Ectodermal cell (in vitro differentiated cells): ENCODE measurements around the gene MINDY3.
"Not testable (repeated sequence)": the region's sequence is repeated elsewhere in the genome, so short reads cannot be mapped to it uniquely, and the experiment has no call there.

Source experiments
- H3K27ac ChIP-seq: 2 replicates; pipeline ENCODE4 v1.7.0; 2013; ENCODE audit warnings: mild to moderate bottlenecking, low read depth, low read length; ENCODE audit not compliant: insufficient read depth, poor library complexity, severe bottlenecking
- H3K27me3 ChIP-seq: 2 replicates; pipeline ENCODE4 v1.7.0; 2013; ENCODE audit warnings: mild to moderate bottlenecking, low read length; ENCODE audit not compliant: insufficient read depth, control insufficient read depth, poor library complexity, severe bottlenecking
- H3K36me3 ChIP-seq: one replicate; pipeline ENCODE4 v1.7.0; 2013; ENCODE audit warnings: low read length; ENCODE audit not compliant: control insufficient read depth, insufficient read depth
- H3K4me1 ChIP-seq: one replicate; pipeline ENCODE4 v1.7.0; 2013; ENCODE audit warnings: low read length; ENCODE audit not compliant: control insufficient read depth, insufficient read depth
- H3K4me3 ChIP-seq: 2 replicates; pipeline ENCODE4 v1.7.0; 2013; ENCODE audit warnings: low read depth, low read length, control low read depth; ENCODE audit not compliant: insufficient read depth
- H3K9me3 ChIP-seq: 2 replicates; pipeline ENCODE4 v1.7.0; 2013; ENCODE audit warnings: mild to moderate bottlenecking, low read length, moderate library complexity; ENCODE audit not compliant: control insufficient read depth
- WGBS, 2 experiments: methylation state at CpG; one replicate each; pipeline ENCODE4 v1.1.7; 2013; ENCODE audit warnings: missing lambda C conversion rate in 2 of 2; 5-methylcytosine and 5-hydroxymethylcytosine counted together

The MINDY3 gene

DNA sequence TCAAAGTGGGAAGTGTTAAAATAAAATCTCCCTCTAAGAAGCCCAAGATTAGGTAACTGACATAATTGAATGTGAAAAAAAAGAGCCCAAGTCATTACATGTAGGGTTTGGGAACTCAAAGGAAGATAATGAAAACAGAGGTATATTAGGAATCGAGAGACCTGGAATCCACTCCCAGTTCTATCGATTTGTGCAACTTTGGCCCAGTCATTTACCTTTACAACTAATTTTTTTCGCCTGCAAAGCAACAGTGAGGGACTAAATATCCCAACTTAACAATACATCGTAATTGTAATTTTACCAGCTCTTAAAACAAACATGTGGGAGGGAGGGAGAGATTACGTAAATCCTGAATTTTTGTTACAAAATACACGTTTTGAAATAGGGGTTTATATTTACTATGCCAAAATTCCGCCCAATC, 1.4 kb downstream of the MINDY3 start:
- H3K9me3 ChIP-seq: peaks cover 6% of the 10 kb centered on the region
- 90 to 94% methylated on average over 6 of the region's 7 CpGs for WGBS, 2 experiments
- no peaks in the 10 kb centered on the region for H3K36me3 ChIP-seq
- no peak overlapping the region for H3K4me3 ChIP-seq
- H3K4me1 ChIP-seq: no peaks in the 10 kb centered on the region
- H3K27me3 ChIP-seq: peaks cover 23% of the 10 kb centered on the region
- H3K27ac ChIP-seq: no peak overlapping the region

DNA sequence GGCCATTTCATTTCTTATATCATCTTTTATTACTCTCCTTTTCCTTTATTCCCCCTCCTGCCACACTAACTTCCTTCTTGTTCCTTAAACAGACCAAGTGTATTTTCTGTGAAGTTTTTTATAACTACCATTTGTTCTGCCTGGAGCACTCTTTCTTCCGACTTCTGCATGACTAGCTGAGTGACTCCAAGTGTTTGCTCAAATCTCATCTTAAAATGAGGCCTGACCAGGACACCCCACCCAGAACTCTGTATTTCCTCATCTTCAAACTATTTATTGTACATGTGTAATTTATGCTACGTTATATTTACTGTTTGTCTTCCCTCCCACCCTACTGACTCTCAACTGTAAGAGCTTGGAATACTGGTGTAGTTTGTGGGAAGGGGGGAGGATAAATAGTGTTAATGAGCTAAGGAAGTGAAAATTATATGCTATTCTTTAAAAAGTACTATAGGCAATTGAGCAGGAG, 3.2 kb downstream of the MINDY3 start:
- Histone ChIP-seq H3K36me3 (no peaks in the 10 kb centered on the region), H3K9me3 (peaks cover 6% of the 10 kb centered on the region), H3K27ac (no peak overlapping the region), H3K4me3 (no peak overlapping the region), H3K4me1 (no peaks in the 10 kb centered on the region), H3K27me3 (peaks cover 7% of the 10 kb centered on the region)
- WGBS, 2 experiments: 86 to 92% methylated on average over 1 of the region's 2 CpGs

DNA sequence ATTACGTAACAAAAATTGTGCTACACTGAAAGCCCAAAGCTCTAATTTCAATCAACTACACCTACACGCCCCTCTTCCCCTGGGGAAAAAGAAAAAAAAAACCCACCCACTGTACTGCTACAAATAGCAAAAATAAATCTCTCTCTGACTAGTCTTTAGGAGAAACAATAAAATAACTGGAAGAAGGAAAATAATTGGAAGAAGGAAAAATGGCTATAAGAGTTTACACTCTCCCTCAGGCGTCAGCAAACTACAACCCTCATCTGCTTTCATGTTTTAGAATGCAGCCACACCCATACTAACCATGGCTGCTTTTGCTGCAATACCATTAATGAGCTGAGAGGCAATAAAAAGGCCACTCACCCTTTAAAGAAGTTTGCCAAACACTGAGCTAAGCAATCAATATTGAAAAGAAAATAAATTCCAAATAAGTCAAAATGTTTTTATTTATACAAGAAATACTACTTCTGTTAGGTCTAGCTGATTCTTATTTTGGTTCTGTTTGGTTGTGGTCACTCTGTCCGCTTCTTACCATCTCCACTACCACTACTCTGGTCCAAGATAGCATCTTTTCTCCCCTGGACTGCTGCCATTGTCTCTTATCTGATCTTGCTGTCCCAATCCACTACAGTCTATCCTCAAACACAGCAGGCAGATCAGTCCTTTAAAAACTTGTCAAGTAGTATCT, 3.8 kb downstream of the MINDY3 start:
- H3K9me3 ChIP-seq: peaks cover 6% of the 10 kb centered on the region
- no peaks in the 10 kb centered on the region for H3K4me1 ChIP-seq
- WGBS, 2 experiments: 89 to 91% methylated on average over 3 to 4 of the region's 4 CpGs
- H3K4me3 ChIP-seq: no peak overlapping the region
- H3K36me3 ChIP-seq: no peaks in the 10 kb centered on the region
- no peak overlapping the region for H3K27ac ChIP-seq
- peaks cover 2% of the 10 kb centered on the region for H3K27me3 ChIP-seq

DNA sequence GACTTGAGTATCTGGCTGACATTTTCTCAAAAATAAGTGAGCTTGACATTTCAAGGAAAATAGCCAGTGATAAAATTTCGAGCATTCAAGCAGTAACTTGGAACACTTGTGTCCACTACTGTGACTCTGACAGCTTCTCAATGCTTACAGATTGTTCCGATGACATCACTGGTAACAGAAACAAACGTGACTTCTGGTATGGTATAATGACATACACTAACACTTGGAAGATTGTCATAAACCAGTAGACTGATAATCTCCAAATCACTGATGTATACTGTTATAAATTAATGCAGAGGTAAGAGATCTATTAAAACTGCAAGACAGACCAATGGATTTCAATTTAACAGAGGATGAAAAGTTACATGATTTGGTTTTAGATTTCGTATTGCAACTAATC, 6.5 kb downstream of the MINDY3 start:
- H3K9me3 ChIP-seq: no peaks in the 10 kb centered on the region
- H3K4me1 ChIP-seq: no peaks in the 10 kb centered on the region
- WGBS, 2 experiments: 88 to 92% methylated on average over 4 of the region's 4 CpGs
- H3K27ac ChIP-seq: no peak overlapping the region
- no peaks in the 10 kb centered on the region for H3K27me3 ChIP-seq
- no peak overlapping the region for H3K4me3 ChIP-seq
- no peaks in the 10 kb centered on the region for H3K36me3 ChIP-seq

DNA sequence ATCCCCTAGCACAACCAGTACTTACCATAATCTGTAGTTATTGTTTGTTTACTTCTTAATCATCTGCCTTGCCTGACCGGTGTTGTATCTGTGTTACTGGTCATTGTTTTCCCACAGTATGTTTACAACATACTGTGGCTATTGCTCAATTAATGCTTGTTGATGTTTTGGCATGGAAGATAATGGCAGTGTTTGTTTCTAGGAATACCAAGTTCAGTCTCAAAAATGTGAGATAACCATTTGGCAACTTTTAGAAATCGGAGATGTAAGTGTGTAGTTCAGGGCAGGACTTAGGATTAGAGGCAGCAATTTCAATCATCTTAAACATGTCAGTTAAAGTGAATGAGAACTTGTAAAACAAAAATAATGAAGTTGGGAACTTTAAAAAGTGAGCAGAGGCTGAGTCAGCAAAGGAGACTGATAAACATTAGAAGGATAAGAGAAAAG, 8.2 kb downstream of the MINDY3 start:
- WGBS, 2 experiments: 82 to 97% methylated on average over 2 of the region's 2 CpGs
- Histone ChIP-seq H3K27me3 (no peaks in the 10 kb centered on the region), H3K4me1 (no peaks in the 10 kb centered on the region), H3K4me3 (no peak overlapping the region), H3K36me3 (no peaks in the 10 kb centered on the region), H3K27ac (no peak overlapping the region), H3K9me3 (no peaks in the 10 kb centered on the region)

DNA sequence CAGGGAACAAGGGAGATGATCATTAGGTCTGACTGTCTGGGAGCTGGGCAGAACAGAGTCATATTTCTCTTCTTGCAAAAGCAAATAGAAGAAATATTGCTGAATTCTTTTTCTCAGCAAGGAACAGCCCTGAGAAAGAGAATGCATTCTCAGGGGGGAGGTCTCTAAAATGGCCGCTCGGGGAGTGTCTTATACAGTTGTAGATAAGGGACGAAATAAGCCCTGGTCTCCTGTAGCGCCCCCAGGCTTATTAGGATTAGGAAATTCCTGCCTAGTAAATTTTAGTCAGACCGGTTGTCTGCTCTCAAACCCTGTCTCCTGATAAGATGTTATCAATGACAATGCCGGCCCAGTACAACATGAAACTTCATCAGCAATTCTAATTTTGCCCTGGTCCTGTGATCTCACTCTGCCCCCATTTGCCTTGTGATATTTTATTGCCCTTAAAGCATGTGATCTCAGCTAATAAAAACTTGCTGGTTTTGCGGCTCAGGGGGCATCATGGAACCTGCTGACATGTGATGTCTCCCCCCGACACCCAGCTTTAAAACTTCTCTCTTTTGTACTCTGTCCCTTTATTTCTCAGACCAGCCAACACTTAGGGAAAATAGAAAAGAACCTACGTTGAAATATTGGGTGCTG, 9.8 kb downstream of the MINDY3 start:
- WGBS, 2 experiments: 96% methylated on average over 9 of the region's 9 CpGs
- H3K27ac ChIP-seq, H3K27me3 ChIP-seq, H3K4me1 ChIP-seq, H3K9me3 ChIP-seq, H3K4me3 ChIP-seq, H3K36me3 ChIP-seq: not testable (repeated sequence)

DNA sequence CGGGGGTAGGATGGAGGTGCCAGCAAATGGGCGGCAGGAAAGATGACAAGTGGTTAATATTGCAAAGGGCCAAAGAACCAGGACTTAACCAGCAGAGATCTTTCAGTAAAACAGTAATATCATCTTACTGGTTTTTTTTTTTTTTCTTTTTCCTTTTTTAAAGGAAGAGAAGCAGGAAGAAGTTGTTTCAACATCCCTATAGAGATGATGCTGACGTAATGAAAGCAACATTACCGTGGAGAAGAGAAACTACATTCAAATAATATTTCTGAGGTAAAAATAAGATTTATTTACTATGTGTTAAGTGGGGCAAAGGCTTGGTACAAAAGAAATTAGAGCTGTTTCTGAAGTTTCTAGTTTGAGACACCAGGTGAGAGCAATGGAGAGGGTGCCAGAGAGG, 11.0 kb downstream of the MINDY3 start:
- WGBS, 2 experiments: 94 to 97% methylated on average over 2 to 4 of the region's 4 CpGs
- H3K36me3 ChIP-seq: no peaks in the 10 kb centered on the region
- H3K4me1 ChIP-seq: no peaks in the 10 kb centered on the region
- H3K4me3 ChIP-seq: no peak overlapping the region
- H3K9me3 ChIP-seq: no peaks in the 10 kb centered on the region
- H3K27me3 ChIP-seq: no peaks in the 10 kb centered on the region
- no peak overlapping the region for H3K27ac ChIP-seq

DNA sequence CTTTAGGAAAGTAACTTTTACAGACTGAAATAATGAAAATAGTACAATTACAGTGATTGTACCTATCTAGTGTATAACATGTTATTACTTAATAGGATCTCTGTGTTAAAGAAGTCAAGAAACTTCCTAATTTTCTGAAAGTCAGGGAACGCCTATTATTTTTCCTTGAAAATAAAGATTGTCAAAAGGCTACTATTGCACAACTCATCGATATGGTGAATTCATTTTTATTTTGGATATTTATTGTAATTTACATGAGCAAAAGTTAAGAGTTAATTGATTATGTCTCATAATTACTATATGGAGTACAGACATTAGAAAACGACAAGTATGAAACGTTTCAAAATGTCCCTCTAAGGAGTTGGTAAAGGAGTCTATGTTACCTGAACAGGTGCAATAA, 12.8 kb downstream of the MINDY3 start:
- no peaks in the 10 kb centered on the region for H3K9me3 ChIP-seq
- H3K36me3 ChIP-seq: no peaks in the 10 kb centered on the region
- no peak overlapping the region for H3K27ac ChIP-seq
- no peaks in the 10 kb centered on the region for H3K4me1 ChIP-seq
- 95 to 97% methylated on average over 3 to 4 of the region's 4 CpGs for WGBS, 2 experiments
- H3K27me3 ChIP-seq: no peaks in the 10 kb centered on the region
- H3K4me3 ChIP-seq: no peak overlapping the region

DNA sequence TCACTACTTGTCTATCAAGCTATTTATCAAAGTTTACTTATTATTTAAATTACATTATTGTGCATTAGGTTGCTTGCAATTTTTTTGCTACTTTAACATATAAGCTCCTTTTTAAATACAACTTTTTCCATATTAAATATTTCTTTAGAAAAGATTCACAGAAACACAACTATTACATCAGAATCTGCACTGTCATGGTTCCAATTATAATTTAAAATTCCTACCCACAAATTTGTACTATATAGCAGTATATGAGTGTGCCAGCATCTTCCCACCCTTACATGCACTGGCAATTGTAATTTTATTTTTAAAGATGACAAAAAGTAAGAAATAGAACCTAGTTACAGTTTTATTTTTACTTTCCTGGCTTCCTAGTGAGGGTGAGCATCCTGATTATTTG, 15.8 kb downstream of the MINDY3 start:
- H3K9me3 ChIP-seq: no peaks in the 10 kb centered on the region
- no peaks in the 10 kb centered on the region for H3K4me1 ChIP-seq
- H3K36me3 ChIP-seq: no peaks in the 10 kb centered on the region
- no peak overlapping the region for H3K27ac ChIP-seq
- no peaks in the 10 kb centered on the region for H3K27me3 ChIP-seq
- no peak overlapping the region for H3K4me3 ChIP-seq

DNA sequence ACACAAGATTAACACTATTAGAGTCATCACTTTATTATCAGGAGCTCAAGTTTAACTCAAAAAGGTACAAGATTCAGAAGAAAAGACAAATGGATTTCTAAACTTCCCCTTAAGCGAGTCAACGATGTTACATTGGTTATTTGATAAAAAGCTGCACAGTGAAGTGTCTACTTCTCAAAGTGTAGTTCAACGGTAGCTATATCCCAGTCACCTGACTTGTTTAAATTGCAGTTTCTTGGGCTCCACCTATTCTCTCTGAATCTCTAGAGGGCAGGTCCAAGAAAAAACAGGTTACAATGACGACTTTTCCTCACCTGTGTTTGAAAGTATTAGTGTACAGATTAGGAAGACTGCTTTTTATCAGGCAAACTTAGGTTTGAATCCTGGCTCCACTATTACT, 16.6 kb downstream of the MINDY3 start:
- WGBS, 2 experiments: 93% methylated on average over 4 of the region's 4 CpGs
- Histone ChIP-seq H3K27ac (no peak overlapping the region), H3K9me3 (no peaks in the 10 kb centered on the region), H3K4me3 (no peak overlapping the region), H3K27me3 (no peaks in the 10 kb centered on the region), H3K4me1 (no peaks in the 10 kb centered on the region), H3K36me3 (no peaks in the 10 kb centered on the region)
